ENCODE data around the gene PDE9A.

PDE9A gene

DNA sequence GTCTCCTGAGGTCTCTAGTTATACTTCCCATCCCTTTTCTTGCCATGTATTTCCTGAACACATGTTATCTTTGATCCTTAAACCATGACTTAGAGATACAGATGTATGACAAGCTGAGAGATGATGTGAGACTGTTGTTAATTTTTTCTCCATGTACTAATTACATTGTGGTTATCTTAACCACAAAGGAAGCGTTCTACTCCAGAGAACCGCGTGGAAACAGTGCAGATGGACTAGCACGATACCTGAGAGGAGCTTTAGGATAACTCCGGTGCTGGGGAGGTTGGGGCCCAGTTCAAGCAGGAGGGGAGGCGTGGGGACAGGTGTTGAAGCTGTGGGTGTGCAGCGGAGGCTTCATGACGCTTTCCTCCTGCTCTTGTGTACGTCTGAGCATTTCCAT, 17.5 kb downstream of the PDE9A start:
- TF ChIP-seq, protein P1, sequence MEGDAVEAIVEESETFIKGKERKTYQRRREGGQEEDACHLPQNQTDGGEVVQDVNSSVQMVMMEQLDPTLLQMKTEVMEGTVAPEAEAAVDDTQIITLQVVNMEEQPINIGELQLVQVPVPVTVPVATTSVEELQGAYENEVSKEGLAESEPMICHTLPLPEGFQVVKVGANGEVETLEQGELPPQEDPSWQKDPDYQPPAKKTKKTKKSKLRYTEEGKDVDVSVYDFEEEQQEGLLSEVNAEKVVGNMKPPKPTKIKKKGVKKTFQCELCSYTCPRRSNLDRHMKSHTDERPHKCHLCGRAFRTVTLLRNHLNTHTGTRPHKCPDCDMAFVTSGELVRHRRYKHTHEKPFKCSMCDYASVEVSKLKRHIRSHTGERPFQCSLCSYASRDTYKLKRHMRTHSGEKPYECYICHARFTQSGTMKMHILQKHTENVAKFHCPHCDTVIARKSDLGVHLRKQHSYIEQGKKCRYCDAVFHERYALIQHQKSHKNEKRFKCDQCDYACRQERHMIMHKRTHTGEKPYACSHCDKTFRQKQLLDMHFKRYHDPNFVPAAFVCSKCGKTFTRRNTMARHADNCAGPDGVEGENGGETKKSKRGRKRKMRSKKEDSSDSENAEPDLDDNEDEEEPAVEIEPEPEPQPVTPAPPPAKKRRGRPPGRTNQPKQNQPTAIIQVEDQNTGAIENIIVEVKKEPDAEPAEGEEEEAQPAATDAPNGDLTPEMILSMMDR (IDR thresholded peaks at IDR 0.05; ENCODE audit: extremely low read depth, insufficient read depth, missing control alignments): no peak
- no peak for DNase-seq (ENCODE audit: low spot score)
- in situ Hi-C loops (cut with MboI; ENCODE audit: low pct_unique_long_range_greater_than_20kb, low sequenced_read_pairs, unreplicated experiment): no loop called here

GRCh38 chr21:42671778-42672593, 18.6 kb downstream of the PDE9A start:
- TF ChIP-seq, protein P1 (IDR thresholded peaks at IDR 0.05; ENCODE audit: extremely low read depth, insufficient read depth, missing control alignments): no peak
- in situ Hi-C loops (cut with MboI; ENCODE audit: low pct_unique_long_range_greater_than_20kb, low sequenced_read_pairs, unreplicated experiment): no loop called here
- no peak for DNase-seq (ENCODE audit: low spot score)

DNA sequence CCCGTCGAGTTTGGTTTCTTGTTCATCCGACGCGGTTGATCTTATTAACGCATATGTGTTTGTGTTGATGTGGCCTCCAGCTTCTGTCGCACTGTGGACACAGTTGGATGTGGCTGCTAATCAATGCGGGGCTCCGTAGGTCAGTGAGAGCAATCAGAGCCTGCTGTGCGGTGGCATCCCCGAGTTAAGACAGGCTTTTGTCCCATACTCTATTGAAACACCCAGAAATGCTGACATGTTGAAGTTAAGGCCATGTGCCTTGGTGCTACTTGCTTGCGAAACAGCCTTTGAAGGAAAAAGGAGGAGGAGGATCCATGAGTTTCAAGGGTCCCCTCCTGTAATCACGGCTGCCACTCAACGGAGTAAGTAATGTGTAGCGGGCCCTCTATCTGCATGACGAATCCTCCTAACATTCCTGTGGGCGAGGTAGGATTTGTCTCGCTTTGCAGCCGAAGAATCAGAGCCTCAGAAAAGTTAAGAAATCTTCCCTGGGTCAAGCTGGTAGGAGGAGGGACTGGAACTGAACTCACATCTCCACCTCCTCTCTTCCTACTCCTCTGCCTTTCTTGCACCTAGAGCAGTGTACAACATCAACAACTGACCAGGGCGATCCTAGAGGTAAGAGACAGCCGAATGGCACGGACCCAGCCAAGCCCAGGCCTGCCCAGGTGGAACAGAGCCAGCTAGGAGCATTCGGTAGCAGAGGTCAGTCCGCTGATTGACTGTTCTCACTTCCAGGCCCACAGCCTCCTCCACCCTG, 19.5 kb downstream of the PDE9A start:
- in situ Hi-C loops (cut with MboI; ENCODE audit: low pct_unique_long_range_greater_than_20kb, low sequenced_read_pairs, unreplicated experiment): no loop called here
- TF ChIP-seq, protein P1 (IDR thresholded peaks at IDR 0.05; ENCODE audit: extremely low read depth, insufficient read depth, missing control alignments): no peak
- DNase-seq (ENCODE audit: low spot score): no peak

DNA sequence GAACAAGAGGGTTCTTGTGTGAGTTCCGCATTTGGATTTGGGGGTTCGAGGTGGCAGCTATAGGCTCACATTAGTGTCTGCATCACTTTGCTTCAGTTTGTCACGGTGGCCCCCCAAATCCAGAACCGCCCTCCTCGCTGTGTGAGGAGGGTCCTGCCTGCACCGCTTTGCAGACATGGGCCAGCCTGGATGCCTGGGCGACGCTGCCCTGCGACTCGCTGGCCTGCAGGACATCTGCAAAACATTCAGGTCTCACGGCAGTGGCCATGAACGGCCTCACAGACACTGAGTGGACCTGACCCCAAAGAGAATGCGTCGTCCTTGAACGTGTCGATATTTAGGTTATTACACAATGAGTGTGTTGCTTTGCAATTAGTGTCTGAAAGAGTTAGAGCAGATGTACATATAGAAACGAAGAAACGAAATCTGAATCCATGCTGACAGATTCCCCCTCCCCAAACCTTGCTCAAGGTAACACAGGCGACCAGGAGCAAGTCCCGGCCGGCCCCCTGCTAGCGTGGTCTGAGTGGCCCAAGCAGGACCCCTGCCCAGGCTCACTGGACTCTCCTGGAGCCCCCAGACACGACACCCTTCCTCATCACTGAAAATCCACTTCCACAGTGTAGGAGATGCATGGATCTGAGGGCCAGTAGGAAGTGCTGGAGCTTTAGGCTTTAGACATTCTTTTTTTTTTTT, 20.4 kb downstream of the PDE9A start:
- DNase-seq (ENCODE audit: low spot score): no peak
- in situ Hi-C loops (cut with MboI; ENCODE audit: low pct_unique_long_range_greater_than_20kb, low sequenced_read_pairs, unreplicated experiment): no loop called here
- TF ChIP-seq, protein P1 (IDR thresholded peaks at IDR 0.05; ENCODE audit: extremely low read depth, insufficient read depth, missing control alignments): no peak

DNA sequence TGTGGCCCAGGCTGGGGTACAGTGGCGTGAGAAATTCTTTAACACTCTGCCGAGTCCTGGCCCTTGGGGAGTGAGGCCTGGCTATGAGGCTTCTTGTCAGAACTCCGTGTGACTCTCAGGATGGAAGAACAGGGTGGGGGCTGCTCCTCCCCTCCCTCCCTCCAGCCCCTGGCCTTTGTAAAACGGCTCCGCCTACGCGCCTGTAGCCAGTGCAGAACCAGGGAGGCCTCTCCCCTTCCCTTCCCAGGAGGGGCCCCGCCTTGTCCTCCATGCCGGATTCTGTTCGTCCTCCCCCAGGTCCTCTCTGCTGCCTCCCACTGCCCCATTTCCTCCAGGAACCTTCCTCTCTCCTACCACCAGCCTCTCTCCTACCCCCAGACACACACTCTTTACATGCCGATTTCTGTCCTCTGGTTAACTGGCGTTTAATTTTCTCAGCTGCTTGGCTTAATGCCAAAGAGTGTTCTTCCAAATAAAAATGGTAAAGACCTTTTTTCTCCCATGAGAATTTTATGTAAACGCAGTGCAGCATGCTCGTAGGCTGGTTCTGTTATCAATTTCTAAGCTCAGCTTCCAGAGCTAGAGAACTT, 21.0 kb downstream of the PDE9A start:
- in situ Hi-C loops (cut with MboI; ENCODE audit: low pct_unique_long_range_greater_than_20kb, low sequenced_read_pairs, unreplicated experiment): no loop called here
- DNase-seq (ENCODE audit: low spot score): no peak
- TF ChIP-seq, protein P1 (IDR thresholded peaks at IDR 0.05; ENCODE audit: extremely low read depth, insufficient read depth, missing control alignments): no peak

- TF ChIP-seq, protein P1 (IDR thresholded peaks at IDR 0.05; ENCODE audit: extremely low read depth, insufficient read depth, missing control alignments): no peak
- DNase-seq (ENCODE audit: low spot score): no peak
- in situ Hi-C loops (cut with MboI; ENCODE audit: low pct_unique_long_range_greater_than_20kb, low sequenced_read_pairs, unreplicated experiment): no loop called here
Measured at GRCh38 chr21:42675403-42675802, 22.0 kb downstream of the PDE9A start.
